Suppressor macrophage (primary cell): ENCODE data around the gene DNTTIP2.
"Not testable (repeated sequence)": the region's sequence is repeated elsewhere in the genome, so short reads cannot be mapped to it uniquely, and the experiment has no call there.

ENCODE experiments used
- DNase-seq, 4 experiments: peaks; one replicate each; pipeline ENCODE4 v3.0.0-alpha.2; 2020 to 2022

Gene DNTTIP2

GRCh38 chr1:93876244-93876643 lies 2.8 kb downstream of the DNTTIP2 start:
- DNase-seq: peak in 2 of 4 experiments; percentile 16 to 32

GRCh38 chr1:93874025-93874651 lies 4.9 kb downstream of the DNTTIP2 start:
- peak in 3 of 4 experiments; percentile 30 to 37 (median 32) for DNase-seq

GRCh38 chr1:93871366-93871765 lies 7.6 kb downstream of the DNTTIP2 start:
- no peak for DNase-seq

GRCh38 chr1:93869653-93870052 lies 9.4 kb downstream of the DNTTIP2 start:
- DNase-seq: no peak

GRCh38 chr1:93868492-93868891 lies 10.5 kb downstream of the DNTTIP2 start:
- not testable (repeated sequence) for DNase-seq

GRCh38 chr1:93865253-93865652 lies 13.8 kb downstream of the DNTTIP2 start:
- DNase-seq: no peak

DNA sequence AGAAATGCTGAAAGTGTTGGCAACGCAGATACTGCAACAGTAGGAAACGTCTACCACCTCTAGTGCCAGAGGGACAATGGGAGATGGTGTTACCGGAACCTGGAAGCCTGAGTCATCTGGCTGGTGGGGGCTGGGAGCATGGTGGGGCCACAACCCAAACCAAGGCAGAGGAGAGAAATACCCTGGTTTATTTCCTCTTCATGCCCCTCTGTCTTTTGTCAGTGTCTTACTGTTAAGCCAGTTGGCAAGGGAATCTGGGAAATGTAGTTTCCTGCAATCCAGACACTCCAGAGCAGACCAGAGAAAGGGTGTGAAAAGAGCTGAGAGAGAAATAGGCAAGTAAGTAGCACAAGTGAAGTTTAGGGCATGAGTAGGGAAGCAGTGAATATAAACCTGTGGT lies 14.8 kb downstream of the DNTTIP2 start:
- no peak for DNase-seq

GRCh38 chr1:93857653-93858052 lies 21.4 kb downstream of the DNTTIP2 start:
- not testable (repeated sequence) for DNase-seq

DNA sequence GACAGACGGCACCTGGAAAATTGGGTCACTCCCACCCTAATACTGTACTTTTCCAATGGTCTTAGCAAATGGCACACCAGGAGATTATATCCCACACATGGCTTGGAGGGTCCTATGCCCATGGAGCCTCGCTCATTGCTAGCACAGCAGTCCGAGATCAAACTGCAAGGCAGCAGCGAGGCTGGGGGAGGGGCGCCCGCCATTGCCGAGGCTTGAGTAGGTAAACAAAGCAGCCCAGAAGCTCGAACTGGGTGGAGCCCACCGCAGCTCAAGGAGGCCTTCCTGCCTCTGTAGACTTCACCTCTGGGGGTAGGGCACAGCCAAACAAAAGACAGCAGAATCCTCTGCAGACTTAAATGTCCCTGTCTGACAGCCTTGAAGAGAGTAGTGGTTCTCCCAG lies 23.0 kb downstream of the DNTTIP2 start:
- not testable (repeated sequence) for DNase-seq

GRCh38 chr1:93853940-93854339 lies 25.1 kb downstream of the DNTTIP2 start:
- no peak for DNase-seq

GRCh38 chr1:93851878-93852277 lies 27.1 kb downstream of the DNTTIP2 start:
- DNase-seq: no peak

GRCh38 chr1:93851327-93851712 lies 27.7 kb downstream of the DNTTIP2 start:
- DNase-seq: no peak

GRCh38 chr1:93850687-93851326 lies 28.2 kb downstream of the DNTTIP2 start:
- DNase-seq: peak; percentile 36 to 63 (median 42)

- DNase-seq: no peak
Measured at GRCh38 chr1:93848350-93848883, 30.6 kb downstream of the DNTTIP2 start.

DNA sequence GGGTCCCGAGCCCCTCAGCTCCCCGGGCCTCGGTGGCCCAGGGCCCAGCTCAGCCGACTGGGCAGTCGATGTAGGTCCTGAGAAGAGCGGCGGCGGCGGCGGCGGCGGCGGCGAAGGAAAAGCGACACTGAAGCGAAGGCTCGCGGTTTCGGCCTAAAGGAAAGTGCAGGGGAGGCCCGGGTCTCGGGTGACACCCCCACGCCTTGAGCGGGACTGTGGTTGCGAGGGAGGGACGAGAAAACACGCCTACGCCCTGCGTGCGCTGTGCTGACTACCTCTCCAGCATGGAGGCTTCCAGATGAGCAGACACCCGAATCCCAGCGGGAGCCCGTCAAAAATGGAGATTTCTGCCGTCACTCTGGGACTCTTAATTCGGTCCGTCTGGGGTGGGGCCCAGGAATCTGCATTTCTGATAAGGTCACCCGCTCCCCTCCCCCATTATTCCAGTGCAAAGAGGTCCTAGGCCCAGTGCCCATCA lies 31.2 kb downstream of the DNTTIP2 start:
- peak; percentile 66 to 83 (median 74) for DNase-seq

- peak; percentile 91 to 97 (median 92) for DNase-seq
Measured at GRCh38 chr1:93846992-93847810, 31.8 kb downstream of the DNTTIP2 start.

DNA sequence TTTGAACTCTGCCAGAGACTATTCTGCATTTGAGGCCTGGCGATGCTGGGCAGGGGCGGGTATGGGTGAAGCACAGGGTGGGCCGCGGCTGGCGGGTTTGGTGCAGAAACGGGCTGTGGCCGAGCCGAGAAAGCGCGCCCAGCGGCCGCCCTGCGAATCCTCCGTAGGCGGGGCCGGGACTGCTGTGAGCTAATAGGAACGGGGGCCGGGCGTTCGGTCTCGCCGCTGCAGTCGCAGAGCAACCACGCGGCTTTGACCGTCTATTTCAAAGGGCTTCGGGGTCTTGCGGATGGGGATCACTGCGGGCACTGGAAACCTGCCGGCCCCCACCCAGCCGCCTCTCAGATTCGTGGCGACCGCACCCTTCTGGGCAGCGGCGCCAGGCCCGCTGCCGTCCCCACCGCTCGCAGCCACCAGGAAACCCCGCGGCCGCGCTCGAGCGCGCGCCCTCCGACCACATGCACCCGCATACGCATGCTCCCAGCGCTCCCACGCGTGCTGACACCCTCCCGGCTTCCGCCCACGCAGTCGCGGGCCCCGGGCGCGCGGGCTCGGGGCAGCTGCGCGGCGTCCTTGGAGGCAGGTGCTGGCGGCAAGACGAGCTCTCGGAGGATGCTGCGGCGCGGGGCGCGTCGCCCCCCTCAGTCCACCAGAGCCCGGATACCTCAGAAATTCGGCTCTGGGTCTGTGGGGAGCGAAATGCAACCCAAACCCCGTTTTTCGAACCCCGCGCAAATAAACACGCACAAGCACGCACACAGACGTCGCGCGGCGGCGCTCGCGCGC lies 32.6 kb downstream of the DNTTIP2 start:
- DNase-seq: peak; percentile 90 to 95 (median 92)

DNA sequence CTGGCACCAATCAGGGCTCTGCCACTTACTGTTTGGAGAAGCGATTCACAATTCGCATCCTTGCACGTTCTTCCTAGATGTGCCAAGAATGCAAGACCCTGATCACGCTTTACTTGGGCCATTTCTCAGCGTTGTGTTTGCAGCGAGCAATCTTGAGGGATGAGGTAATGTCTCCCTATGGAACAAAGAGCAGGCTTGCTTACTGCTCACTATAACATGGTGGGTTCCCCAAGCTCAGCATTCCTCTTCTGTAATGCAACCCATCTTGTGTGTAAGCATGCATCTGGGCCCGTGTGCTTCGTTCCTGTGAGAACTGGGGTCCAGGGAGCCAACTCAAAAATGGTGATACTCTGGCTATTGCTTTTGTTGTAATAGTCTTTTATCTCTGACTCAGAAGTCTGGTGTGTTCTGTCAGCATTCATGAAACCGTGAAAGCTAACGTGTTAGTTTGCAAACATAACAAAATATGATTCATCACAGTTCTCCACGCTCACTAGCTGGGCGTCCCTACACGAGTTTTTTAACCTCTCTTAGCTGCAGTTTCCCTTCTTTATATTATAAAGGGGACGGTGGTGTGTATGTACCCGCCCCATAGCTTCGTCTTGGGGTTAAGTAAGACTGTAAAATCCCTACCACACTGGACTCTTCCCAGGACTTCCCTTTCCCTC lies 33.3 kb downstream of the DNTTIP2 start:
- peak in 1 of 4 experiments; percentile 89 for DNase-seq

- DNase-seq: peak; percentile 73 to 85 (median 78)
Measured at GRCh38 chr1:93844262-93845045, 34.6 kb downstream of the DNTTIP2 start.

- no peak for DNase-seq
Measured at GRCh38 chr1:93842750-93843500, 36.1 kb downstream of the DNTTIP2 start.
